Activated CD8-positive, alpha-beta memory T cell treated with anti-CD3 and anti-CD28 coated beads, Interleukin-2, amount 50 U/mL, for 24 hours (primary cell): ENCODE measurements around the gene TRMO.

Experiments
- DNase-seq: peaks from one replicate; pipeline ENCODE4 v3.0.0-alpha.2; 2020; ENCODE audit errors: extremely low read depth

Gene TRMO

DNA sequence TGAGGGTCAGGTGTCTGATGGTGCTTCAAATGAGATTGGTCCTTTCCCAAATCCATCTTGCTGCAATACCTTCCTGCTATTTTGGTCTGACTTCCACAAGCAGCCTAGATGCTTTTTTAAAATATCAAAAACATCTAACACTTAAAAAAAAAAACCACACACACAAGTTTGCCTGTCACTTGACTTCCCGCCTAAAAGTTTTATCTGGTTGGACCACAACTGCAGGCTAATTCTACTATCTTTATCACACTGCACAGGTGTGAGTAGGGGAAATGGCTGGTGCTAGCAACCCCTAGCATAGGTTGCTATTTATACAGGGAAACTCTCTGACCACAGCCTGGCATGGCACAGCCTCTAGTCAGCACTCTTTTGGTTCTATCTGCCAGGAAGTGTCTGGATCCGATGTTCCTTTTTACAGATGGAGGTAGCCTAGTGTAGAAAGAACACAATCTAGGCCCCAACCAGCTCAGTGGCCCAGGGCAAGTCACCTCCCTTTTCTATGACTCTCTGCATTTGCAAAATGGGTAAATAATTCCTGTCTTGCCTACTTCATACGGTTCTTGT, 15.9 kb upstream of the TRMO start, which contains the start of gene HEMGN:
TSS of gene HEMGN (minus strand) at position 92 of the 564 bp plus-strand sequence. CDS start at position 56, 36 bp downstream.
- DNase-seq, result no peak

DNA sequence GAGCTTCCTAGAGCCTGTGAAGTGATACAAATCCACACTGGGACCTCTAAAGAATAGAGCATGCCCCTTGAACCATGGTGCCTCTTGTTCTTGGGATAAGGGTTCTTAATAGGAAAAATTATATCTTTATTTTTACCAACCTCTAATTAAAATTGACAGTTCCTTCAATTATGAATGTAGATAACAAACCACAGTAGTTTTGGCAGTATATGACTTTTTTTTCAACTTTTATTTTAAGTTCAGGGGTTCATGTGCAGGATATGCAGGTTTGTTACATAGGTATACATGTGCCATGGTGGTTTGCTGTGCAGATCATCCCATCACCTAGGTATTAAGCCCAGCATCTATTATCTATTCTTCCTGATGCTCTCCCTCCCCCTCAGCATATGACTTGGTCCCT, 14.7 kb upstream of the TRMO start:
- DNase-seq, result no peak

DNA sequence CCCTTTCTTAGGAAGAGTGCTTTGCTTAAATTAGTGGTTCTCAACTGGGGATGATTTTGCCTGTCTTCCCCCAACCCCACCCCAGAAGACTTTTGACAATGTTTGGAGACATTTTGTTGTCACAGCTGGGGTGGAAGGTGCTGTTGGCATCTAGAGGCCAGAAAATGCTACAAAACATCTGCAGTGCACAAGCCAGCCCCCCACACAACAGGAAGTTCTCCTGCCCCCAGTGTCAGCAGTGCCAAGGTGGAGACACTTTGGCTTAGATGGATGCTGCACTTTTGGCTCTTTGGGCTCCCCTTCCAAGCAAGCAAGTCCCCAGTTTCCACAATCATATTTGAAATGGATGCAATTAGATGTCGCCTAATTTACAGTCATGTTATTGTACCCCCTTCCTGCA, 13.0 kb upstream of the TRMO start:
- no peak for DNase-seq

DNA sequence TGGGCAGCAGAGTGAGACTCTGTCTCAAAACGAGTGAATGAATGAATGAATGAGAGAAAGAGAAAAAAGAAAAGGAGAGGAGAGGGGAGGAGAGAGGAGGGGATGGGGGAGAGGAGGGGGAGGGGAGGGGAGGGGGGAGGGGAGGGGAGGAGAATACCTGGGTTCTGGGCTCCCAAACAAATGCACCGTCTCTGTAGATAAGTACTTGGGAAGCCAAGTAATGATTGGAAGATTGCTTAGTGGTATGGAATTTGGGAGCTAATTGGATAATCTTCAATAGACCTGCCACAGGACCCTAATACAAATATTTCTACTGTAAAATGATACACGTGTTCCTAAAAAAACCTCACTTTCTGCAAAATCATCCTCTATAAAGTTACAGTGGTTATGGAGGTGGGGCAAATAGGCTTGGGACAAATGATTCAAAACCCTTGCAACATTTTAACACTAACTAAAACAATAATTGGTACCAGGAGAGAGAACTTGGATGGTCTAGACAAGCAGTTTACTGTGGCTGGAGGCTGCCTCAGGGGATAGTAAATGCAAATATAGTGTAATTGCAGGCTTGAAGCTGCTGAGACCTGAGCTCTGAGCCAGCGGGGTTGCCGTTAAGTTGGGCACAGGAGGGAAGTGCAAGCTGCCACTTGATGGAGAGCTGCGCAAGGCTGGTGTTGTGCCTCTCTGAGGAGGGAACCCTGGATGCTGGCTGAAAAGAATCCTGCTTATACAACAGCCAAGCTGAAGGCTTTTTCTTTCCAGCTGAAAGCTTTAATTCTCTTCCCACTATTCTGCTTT, 12.2 kb upstream of the TRMO start:
- DNase-seq, result no peak

DNA sequence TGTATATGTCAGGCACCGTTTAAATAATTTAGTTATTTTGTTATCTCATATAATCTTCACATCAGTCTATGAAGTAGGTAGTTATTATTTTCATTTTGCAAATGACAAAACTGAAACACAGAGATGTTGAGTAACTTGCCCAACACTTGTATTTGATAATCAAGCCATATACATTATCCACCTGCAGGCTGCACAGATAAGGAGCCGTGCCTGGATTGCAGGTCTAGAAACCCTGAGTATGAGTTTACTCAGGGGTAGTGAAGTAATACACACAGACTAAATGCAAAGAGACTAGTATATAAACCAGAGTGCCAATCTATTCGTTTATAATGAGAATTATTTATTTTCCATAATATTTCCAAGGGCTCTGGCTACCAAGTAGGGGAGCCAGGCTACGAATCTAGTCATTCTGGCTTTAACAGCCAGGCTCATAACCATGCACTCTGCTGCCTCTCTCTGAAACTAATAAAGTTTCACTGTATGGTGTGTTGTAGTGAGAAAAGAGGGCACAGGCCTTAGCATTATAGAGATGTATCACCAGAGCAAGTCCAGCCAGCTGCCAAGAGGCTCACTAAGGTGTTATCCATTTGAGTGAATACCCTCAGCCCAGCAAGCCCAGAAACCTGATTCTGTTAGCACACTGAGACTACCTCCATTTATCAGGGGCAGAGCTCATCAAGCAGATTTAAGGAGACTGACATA, 11.1 kb upstream of the TRMO start:
- DNase-seq, result no peak

DNA sequence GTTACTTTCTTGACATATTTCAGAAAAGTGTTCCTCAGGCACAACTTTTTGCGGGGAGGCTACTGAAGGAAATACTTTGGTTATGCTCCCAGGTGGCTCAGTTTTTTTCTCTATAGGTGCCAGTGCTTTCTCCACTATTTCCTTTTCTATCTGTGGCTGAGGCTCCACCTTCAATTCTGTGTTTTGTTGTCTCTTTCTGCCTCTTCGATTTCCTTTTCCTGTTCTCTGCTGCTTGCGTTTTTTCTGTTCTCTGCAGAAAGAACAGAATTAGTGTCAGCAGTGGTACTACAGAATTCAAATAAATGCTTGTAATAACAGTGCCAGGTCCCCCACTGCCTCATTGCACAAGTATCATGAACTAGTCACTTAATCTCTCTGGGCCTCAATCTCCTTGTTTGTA, 8.7 kb upstream of the TRMO start:
- DNase-seq, result no peak

DNA sequence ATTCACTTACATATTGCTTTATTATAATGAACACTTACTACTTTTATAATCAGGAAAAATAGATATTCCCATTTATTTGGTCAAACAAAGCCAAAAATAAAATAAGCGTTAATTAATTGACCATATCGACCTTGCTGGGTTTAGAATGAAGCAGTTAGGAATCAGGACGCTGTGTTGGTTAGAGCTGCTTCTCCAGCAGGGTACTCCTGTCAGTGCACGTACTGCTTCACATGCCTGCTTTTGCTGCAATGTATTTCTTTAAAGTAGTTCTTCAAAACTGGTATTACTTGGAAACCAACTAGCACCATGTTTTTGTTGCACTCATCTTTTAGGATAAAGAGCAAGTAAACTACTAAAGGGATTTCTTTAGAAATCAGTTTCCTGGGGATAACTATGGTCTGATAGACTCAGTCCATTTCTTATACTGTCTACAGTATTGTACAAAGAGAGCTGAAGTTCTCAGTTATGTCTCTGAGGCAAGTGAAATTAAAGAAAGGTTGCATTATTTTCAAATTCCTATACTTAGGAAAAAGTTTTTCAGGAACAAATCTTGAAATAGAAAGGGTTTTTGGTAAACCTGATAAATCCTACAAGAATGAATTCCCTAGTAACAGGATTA, 6.8 kb upstream of the TRMO start:
- DNase-seq, result no peak

DNA sequence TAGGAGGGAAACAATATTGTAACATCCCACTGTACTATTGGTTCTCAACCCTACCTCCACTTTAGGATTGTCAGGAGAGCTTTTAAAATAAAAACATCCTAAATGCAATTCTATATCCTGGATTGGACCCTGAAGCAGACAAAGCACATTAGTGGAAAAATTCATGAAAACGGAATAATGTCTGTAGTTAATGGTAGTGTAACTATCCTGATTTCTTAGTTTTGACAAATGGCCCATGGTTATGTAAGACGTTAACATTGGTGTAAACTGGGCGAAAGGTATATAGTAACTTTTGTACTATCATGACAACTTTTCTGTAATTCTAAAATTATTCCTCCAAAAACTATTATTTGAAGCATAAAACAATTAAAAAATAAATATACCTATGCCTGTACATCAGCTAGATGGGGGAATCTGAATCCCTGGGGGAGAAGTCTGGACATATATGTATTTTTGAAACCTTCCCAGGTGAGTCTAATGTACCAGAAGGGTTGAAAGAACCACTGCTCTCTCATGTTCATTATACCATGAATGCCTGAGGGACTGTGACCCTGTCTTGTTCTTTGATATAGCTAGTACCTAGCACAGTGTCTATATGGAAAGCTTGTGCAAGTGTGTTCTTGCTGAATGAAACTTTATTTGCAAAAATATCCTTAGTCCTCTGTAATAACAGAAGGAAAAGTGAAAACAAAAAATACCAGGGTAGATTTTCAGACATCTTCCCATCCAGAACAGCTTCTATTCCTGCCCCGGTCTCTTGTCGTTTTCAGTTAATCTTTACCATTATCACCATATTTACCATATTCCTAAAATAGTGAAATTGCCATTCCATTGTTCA, 3.4 kb upstream of the TRMO start:
- no peak for DNase-seq

DNA sequence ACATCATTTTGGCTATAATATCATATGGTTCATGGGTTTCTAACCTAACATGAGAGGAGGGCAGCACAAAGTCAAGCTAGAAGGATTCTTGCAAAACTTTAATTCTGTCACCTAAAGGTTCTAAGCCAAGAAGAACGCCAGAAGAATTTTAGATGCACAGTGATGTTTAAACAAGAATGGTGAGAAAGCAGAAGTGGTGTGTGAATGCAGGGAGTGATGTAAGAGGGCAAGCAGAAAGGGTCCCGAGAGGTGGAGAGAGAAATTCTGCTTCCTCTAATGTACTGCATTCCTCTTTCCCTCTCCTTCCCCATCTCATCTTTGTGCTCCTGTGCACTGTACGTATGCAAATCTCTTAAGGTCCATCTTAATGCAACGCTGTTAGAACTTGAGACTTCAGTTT, 2.1 kb upstream of the TRMO start:
- no peak for DNase-seq

DNA sequence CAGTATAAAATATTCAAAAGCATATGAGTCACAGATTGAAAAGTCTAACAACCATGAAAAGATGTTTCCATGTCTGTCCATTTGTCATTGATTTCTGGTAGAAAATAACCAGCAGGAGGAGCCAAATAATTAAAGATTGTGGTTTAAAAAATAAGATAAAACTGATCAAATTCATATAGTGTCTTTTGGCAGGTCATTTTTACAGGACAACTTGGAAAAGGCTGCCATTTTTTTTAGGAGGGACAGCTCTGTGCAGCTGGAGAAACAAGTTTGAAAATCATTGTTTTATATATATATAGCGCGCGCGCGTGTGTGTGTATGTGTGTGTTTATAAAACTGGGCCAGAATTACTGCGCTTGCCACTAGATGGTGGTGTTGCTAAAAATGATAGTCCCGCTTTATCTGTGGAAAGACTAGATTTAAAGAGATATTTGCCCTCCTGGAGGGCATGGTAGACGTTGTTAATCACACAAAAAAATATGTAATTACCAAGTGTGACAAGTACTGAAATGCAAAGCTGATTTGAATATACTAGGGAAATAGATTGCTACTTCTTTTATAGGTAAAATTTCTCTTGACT, 1.3 kb upstream of the TRMO start:
- DNase-seq, result peak; percentile 43

DNA sequence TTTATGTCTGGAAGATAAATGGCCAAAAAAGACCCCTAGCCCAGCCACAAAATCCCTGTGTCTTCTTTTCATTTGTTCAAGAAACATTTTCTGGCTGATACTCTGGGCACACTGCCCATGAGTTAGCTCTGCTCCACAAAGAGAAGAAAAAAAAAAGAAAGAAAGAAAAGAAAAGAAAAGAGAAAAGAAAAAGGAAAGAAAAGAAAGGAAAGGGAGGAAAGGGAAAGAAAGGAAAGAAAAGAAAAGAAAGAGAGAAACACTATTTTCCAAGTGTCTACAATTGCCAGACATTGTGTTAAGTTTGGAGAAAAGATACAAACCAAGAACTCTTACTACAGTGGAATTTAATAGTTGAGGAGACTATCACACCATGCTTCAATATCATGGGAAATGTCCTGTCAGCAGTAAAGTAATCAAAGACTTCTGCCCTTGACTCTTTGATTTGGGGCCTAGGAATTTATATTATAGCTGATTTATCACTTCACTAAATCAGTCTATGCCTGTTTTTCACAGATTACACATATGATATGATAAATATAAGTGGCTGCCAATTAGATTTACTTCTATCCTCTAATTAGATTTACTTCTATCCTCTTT, 3.0 kb downstream of the TRMO start:
- no peak for DNase-seq

DNA sequence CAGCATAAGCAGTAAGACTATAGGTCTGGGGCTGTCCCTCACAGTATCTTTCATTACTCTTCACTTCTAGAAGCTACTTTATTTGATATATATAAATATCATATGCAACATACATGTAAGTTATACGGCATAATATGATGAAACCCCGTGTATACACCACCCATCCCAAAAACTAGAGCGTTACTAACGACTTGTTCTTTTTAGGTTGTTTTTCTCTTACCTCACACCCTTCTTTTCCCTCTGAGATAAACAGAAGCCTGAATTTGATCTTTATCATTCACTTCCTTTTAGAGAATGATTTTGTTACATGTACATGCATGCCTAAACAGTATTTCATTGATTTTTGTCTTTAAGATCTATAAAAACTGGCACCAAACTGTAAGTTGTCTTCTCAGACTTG, 3.7 kb downstream of the TRMO start:
- no peak for DNase-seq

DNA sequence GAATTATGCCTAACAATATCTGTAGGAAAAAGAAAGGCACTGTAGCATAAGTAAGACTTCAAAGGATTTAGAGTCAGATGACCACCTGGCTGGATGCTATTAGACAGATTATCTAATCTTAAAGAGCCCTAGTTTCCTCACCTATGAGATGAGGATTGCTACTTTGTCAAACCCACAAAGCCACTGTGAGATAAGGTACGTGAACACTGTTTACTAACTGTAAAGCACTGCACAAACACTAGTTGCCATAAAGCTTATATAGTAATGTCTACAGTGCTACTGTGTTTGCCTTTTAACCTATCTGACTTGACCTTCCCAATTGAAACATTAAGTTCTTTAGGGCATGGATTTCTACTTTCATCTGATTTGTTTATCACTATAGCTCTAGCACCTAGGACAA, 10.3 kb downstream of the TRMO start:
- no peak for DNase-seq

DNA sequence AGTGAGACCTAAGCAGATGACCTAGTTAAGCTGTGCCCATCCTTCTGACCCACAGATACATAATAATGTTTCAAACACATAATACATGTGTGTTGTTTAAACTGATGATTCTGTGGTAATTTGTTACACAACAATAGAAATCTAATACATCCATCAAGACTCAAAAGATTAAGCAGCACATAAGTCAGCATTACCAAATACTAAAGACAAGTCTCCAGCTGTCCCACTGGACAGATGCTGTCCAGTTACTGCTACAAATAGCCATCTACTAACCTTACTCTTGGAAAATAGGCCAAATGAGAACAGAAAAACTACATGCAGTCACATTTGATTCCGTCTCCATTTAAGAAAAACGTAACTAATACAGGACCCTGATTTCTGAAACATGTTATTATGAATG, 10.8 kb downstream of the TRMO start:
- DNase-seq, result no peak

DNA sequence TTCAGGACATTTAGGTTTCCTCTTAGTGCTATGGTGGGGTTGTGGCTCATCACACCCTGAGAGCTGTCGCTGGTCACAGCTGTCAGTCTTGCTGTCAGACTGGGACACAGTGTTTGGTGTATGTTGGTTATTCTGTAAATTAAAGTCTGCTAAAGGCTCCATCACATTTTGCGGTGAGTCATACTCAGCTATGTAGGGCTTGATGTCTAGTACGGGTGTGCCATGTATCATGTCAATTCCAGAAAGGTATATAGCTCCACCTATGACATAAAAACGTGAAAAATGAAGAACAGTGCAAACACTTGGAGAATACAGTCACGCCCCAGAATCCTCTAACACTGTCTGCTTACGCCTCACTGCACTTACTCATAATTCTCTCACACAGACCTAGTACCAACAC, 11.9 kb downstream of the TRMO start:
- no peak for DNase-seq

DNA sequence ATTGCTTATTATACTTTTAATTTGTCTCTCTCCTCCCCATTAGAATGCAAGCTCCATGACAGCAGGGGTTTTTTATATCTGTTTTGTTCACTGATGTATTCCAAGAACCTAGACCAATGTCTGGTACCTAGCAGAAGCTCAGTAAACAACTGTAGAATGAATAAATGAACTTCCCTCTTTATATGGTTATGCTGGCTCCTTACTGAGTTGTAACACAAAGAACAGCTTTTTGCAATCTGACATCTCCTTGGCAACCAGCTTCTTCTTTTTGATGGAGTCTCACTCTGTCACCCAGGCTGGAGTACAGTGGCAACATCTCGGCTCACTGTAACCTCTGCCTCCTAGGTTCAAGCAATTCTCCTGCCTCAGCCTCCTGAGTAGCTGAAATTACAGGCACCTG, 13.6 kb downstream of the TRMO start:
- no peak for DNase-seq

DNA sequence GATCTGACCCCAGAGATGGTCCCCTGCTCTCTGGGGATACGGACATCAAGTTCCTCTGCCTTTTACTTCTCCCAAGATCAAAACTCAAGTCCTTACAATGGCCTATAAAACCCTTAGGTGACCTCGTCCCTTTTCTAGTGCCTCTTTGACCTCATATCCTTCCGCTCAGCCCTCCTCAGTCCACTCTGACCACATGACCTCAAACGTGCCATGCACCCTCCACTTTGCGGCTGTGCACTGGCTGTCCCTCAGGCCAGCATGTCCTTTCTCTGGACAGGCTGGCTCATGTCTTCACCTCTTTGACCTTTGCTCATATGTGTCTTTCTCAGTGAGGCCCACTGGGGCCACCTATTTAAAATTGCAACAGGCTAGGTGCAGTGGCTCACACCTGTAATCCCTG, 14.7 kb downstream of the TRMO start:
- no peak for DNase-seq

DNA sequence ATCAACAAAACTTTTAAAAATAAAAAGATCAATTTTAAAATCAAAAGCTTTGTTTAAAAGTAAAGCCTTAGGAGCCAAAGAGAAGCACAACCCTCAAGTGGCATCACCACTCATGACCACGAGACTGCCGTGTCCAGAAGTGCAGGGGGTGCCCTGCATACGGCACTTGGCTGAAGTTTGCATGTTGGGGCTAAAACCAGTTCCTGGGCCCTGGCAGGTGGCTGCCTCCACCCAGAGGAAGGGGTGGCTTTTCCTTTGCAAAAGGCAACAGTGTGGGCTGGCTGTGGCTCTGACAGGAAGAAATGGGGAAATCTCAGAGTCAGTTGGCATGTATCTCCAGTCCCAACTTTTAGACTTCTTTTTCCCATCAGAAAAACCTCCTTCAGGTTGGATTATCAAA, 15.3 kb downstream of the TRMO start:
- DNase-seq, result no peak

DNA sequence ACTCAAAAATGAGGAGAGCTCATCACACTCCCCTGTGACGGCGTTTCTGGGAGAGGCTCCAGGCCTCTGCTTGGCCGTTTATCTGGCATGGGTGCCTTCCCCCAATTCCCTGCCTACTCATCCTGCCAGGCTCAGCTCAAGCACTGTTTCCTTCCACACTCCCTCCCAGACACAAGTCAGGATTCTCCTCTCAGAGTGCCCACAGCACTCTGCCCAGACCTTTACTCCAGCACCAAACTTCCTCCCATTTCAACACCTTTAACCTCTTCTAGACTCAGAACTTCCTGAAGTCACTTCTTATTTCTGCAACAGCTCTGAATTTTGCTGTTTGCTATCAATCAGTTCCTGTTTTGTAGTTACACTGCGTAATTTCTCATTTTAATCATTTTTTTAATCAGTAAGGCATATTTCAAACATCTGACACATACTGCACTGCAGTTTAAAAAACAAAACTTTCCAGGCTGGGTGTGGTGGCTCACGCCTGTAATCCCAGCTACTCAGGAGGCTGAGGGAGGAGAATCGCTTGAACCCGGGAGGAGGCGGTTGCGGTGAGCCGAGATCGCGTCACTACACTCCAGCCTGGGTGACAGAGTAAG, 16.0 kb downstream of the TRMO start:
- no peak for DNase-seq

DNA sequence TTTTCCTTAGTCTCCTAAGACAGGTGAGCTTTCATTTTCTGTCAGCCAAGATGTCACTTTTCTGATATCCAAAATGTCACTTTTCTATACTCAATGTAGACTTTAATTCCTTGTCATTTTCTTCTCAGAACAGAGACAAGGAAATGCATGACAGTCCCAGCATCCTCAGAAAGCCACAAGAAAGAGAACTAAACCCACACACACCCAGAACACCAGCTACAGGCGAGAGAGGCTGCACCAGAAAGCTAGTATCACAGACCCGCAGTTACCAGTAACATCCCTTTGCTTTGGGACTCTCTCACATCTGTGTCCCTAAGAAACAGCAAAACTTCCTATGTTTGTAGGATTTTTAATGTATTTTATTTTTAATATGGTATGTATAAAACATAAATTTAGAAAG, 17.1 kb downstream of the TRMO start:
- DNase-seq, result no peak

DNA sequence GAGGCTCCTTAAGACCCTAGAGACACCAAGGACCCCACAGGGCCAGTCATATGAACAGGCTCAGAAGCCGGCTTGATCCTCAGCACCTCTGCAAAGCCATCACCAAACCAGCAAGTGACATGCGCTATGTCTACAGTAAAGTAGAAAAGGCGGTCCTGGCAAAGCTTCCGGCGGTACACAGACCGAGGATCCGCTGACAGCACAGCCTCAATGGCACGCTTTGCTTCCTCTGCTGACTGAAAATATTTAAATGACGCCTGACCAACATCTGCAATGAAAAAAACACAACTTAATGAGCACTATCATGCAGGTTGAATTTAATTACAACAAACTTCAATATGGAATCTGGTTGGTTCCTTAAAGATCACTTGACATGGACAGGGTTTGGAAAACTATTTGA, 17.6 kb downstream of the TRMO start:
- DNase-seq, result no peak
